ENCODE measurements around the gene SFRP2.

DNA sequence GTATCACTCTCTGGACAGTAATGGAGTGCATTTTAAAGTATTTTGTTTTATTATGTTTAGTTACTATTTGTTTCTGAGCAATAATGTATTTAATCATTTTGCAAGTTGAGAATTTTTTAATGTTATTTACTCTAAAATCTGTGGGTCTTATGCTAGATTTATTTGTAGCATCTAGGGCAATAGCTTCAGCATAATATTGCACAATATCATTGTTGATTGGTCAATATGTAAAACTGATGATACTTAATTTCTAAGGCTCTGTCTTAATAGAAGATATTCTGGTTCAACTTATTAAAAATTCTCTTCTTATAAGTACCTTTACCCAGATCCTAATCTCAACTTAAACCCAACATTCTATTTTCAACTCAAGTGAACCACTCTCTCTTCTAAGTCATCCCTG, 11.5 kb downstream of the SFRP2 start:
- TF ChIP-seq, protein P1, sequence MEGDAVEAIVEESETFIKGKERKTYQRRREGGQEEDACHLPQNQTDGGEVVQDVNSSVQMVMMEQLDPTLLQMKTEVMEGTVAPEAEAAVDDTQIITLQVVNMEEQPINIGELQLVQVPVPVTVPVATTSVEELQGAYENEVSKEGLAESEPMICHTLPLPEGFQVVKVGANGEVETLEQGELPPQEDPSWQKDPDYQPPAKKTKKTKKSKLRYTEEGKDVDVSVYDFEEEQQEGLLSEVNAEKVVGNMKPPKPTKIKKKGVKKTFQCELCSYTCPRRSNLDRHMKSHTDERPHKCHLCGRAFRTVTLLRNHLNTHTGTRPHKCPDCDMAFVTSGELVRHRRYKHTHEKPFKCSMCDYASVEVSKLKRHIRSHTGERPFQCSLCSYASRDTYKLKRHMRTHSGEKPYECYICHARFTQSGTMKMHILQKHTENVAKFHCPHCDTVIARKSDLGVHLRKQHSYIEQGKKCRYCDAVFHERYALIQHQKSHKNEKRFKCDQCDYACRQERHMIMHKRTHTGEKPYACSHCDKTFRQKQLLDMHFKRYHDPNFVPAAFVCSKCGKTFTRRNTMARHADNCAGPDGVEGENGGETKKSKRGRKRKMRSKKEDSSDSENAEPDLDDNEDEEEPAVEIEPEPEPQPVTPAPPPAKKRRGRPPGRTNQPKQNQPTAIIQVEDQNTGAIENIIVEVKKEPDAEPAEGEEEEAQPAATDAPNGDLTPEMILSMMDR (IDR thresholded peaks at IDR 0.05; ENCODE audit: borderline replicate concordance, extremely low read depth, low read length, poor library complexity, severe bottlenecking) = no peak
- TF ChIP-seq EZH2 (IDR thresholded peaks at IDR 0.05; ENCODE audit: borderline replicate concordance, low read depth, low read length, severe bottlenecking) = no peak
